ENCODE measurements around the gene HK2.
"Not testable (repeated sequence)": the region's sequence is repeated elsewhere in the genome, so short reads cannot be mapped to it uniquely, and the experiment has no call there.

The HK2 gene

DNA sequence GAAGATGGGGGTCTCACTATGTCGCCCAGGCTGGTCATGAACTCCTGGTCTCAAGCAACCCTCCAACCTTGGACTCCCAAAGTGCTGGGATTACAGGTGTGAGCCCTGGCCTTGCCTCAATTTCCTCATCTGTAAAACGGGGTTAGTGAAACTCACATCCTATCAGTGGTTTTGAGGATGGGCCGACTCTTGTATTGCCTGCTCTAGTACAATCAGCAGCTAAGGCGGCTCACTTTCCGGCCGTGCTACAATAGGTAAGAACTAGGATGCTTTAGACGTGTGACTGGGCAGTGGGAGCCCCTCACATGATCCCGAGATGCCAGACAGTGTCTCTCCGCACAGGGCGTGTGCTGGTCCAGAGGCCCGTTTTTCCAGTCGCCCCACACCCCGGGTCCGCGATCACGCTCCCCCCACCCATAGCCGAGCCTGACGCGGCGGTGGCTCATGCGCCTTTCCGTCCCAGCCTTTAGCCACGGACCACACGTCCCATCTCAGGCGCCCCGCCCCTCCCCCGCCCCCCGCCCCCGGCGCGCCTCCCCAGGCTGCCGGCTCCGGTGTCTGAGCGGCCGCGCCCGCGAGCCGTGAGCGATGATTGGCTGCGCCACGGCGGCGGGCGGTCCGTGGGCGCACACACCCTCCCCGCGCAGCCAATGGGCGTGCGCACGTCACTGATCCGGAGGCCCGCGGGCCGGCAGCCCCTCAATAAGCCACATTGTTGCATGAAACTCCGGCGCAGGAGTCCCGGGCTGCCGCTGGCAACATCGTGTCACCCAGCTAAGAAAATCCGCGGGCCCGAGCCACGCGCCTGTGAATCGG, at the start of gene HK2:
TSS of gene HK2 (plus strand) at position 710 of the 816 bp plus-strand sequence. CDS start 454 bp downstream, outside the sequence.
- DNase-seq: peak; percentile 85

DNA sequence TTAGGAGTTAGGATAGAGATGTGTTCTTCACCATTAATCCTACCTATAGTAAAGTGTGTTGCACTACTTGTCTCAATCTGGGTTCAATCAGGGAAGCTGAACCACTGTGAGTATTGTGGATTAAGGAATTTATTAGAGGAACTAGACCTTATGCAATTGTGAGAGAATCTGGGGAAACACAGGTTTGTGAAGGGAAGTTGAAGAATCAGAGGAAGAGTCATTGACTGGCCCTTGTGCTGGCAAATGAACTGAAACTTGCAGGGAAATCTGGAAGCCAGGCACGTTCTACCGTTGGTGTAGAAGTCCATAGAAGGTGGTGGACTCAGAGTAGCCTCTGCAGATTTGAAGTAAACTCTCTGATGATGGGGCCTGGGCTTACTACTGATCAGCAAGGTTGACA, 44.7 kb upstream of the HK2 start:
- no peak for DNase-seq

DNA sequence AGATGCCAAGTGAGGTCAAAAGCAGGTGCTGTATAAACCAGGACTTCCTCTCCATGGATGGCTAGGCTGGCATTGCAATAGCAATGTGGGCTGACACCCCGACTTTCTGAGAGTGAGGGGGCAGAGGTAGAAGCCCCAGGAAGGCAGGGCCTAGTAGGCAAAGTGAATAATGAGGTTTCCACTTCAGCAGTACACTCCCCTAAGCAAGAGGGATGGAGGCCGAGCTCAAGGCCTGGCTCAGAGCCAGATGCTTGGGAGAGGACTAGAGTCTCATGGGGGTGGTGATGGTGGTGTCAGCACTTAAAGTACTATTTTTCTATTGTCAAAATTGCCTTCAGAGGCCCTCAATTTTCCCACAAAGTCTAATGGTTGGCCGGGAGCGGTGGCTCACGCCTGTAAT, 41.6 kb upstream of the HK2 start:
- no peak for DNase-seq

DNA sequence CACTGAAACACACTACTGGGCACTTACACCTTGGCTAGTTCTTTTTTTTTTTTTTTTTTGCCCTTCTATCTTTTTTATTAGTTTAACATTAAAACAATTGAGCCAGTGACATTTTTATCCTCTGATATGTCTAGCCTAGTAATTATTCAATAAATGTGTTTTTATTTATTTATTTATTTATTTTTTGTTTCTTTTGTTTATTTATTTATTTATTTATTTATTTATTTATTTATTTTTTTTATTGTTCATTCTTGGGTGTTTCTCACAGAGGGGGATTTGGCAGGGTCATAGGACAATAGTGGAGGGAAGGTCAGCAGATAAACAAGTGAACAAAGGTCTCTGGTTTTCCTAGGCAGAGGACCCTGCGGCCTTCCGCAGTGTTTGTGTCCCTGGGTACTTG, 39.0 kb upstream of the HK2 start:
- DNase-seq: not testable (repeated sequence)

DNA sequence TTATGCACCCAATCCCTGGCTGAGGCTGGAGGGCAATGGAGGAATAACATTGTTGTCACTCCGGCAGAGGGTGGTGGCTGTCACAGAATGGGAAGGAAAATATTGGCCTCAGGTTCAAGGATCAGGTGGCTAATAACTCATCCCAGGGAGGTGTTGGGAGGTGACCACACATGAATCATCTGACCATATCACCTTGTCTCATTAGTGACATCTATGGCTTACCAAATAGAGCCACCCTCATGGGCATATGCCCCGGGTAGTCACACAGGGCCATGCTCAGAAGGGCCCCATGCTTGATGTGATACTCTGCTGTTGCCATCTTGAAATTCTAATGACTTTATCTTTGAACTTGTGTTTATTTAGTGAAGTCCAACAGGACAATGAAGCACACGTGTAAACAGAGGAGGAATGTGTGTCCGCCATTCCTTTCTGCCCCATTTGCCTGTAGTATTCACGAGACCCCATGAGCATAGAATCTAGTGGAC, 27.5 kb upstream of the HK2 start:
- no peak for DNase-seq

DNA sequence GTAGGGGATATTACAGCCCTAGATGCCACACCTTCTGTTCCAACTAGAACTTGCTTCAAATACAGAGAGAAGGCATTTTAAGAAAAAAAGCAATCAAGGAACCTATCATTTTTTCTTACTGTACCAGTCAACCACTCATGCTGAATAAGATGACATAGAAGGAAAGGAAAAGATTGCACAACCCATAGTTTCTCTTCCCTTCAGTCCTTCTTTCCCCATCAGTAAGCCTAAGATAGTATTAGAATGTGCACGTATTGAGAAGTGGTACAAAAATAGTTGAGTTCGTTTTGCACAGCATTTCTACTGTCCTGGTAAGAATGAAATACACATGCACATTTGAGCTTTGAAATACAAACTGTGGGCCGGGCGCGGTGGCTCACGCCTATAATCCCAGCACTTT, 27.0 kb upstream of the HK2 start:
- no peak for DNase-seq

DNA sequence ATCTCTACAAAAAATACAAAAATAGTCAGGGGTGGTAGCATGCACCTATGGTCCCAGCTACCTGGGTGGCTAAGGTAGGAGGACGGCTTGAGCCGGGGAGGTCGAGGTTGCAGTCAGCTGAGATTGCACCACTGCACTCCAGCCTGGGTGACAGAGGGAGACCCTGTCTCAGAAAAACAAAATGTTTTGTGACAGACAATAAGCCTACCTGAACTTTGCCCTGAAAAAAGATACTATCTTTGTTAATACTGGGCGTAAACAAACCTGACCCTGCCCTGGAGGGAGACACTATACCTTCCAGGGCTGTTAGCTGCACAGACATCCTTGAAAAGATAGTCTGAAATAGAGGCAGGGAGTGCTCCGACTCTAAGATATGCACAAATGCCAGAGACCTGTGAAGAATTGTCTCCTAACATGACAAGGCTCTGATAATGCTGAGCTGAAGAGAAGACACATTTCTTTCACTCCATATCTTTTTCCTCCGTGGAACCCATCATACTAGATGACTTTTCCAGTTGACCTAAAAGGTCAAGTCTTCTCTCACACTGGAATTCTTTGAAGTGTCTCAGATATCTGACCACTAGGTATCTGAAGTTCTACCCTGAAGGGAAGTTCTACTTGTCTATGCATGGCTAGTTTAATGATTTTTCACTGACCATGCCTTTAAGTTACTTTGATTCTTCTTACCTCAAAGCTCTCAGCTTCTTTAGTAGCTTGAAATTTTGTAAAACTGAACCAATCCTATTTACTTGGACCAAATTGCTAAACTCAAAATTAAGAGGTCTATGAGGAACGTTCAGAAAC, 20.9 kb upstream of the HK2 start:
- no peak for DNase-seq

DNA sequence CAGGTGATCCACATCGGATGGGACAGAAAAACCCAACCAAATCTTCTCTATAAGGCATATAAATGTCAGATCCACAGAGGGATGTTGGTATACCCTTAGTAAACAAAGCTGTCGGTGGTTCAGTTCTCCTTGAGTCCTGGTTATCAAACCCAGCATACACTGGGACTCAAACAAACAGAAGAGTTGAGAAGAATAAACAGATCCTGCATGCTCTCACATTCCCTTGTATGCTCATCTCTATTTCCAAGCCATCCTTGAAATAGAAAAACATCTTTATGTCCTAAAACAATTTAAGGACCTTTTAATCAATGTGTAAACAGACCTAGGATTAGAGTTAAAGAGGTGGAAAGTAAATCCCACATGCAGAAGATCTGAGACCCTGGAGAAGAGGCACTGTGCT, 19.8 kb upstream of the HK2 start:
- DNase-seq: no peak

DNA sequence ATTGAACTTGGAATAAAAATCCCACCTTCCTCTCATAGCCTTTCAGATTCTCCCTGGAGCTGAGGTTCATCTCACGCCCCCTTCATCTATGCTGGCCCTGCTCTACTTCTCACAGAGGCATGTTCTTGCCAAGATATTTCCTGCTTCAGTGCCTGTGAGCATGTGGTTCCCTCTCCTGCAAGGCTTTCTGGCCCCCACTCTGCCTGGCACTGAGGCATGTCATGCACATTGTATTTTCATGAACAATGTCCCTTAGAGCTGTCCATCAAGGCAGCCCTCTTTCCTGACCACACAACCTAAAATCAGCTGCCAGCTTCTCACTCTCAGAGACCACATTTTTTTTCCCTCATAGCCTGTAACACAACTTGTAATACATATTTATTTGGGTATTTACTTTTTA, 18.0 kb upstream of the HK2 start:
- DNase-seq: no peak

DNA sequence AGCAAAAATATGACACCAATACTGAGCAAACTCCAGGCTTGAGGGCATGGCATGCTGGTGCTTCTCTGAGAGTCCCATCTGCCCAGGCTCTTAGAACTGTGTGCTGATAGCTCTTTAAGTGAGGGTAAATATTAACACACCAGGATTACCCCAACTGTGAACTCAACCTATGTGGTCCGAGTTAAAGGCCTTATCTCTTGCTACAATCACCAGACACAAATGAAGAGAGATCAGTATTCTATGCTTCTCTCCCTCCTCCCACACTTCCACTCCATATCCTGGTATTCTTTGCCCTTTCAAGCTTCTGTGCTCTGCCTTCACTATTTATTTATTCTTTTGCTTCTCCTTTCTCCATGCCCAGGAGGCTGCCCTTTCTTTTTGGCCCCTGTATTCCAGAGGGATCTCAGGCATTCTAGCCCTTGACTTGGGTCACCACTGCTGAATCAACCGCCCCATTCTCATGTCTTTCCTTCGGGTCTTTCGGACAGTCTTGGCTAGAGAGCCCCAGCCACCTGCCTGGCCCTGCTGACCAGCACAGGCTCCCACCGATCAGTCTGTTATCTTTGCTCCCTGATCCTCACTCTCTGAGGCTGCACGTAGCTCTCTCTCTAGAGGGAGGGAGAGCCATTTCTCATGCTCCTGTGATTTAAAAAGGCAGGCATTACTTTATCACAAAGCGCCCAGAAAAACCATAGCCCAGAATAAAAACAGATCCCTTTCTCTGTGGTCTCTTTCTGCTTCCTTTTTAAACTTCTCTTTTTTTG, 17.2 kb upstream of the HK2 start:
- no peak for DNase-seq

DNA sequence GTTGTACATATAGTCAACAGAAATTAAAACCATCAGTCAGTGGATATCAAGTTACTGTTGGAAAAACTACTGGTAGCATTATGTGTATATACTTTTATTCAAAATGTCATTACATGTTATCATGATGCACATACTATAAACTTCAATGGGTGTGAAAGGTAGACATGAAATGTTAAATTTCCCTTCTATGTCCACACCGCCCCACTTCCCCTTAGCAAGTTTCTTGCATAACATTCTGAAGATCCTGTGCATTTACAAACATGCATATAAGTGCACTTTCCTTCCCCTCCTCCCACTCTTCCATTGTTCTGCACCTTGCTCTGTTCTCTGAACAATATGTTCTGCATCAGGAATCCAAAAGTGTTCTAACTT, 16.6 kb upstream of the HK2 start:
- no peak for DNase-seq

DNA sequence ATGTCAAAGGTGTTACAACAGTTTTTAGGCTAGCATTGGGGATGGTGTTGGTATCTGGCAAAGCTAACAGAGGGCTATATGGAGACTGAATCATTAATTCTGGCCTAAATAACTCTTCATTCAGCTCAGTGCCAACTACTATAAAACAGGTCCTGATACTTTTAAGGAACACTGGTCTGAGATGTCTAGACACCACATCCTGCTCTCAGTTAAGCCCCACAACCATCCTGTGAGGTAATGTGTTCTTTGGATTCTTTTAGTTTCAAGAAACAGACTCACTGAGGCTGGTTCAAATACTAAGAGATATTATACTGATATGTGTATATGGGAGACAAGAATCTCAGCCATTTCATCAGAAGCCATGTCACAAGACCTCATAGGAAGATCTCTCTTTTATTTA, 14.2 kb upstream of the HK2 start:
- DNase-seq: no peak

DNA sequence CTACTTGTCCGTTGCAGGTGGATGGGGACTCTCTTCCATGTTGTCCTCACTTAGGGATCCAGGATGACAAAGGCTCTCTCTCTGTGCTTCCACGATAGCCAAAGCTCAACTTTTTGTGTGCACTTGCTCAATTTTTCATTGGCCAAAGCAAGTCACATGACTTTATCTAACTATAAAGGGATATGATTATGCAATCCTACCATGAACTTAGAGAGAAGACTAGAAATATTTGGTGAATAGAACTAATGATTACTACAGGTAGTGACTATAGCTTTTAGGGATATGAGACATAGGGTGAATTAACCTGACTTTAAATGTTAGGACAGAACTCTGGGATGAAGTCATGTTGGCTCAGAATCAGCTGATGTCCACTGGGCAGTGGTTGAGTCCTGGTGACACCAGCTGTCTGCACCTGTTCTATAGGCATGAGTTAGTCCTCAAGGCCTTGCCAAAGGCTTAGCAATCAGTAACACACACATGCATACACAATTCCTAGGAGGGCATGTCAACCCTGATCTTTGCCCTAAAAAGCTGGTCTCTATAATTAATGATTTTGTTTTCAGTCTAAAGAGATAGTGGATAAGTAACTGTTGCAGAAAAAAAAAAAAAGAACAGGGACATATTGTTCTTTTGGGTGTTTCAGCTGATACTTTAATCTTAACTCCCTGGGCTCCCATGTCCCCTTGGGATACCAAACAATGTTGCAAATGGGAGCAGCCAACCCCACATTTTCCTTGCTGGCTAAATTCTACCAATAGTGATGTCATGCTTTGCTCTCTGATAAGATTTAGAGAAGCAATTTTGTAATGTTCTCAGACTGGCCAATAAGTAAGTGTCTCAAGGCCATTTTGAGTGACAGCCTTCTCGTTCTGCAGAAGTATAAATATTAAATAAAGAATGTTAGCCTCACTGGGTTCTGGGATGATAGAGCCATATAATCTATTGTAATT, 12.5 kb upstream of the HK2 start:
- DNase-seq: no peak

DNA sequence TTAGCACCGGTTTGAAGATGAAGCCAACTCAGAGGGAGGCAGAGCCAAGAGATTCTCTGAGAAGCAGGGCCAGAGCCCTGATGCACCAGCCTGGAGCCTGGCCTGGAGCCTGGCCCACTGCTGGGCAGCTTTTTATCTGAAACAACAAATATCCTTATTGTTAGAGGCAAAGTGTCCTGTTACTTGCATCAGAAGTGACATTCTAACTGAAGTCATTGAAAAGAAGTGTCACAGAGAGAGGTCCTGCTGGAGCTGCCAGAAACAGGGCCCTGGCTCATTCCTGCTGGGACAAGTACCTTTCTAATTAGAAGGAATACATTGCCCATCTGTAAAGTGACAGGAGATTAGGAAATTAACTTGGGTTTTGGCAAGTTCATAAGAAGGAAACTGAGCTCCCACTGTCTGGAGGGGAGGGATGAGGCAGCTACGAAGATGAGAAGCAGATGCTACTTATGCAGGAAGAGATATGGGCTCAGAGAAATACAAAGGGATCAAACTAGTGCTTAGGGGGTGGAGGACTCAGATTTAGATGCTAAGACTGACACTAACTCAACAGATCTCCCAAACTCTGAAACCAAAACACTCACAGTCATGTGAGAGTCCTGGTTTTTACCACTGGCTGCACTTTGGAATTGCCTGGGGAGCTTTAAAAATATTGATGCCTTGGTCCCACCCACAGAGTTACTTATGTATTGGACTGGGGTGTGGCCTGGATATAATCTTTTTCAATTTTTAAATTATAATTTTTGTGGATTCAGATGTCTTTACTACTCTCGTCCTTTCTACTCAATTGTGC, 11.0 kb upstream of the HK2 start:
- no peak for DNase-seq

DNA sequence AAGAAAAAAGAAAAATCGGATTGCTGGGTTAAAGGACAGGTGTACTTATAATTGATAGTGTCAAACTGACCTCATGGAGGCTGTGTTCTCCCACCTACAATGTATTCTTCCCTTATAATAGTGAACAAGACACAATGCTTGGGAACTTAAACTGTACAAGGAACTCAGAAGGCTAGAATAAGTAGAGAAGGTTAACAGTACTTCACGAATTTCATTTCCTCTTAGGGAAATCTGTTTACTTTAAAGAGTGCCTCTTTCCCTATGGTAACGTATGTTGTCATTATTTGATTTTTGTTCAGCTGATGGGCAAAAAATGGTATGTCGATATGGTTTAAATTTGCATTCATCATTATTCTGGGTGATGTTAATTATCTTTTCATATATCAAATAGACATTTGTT, 9.2 kb upstream of the HK2 start:
- DNase-seq: no peak

DNA sequence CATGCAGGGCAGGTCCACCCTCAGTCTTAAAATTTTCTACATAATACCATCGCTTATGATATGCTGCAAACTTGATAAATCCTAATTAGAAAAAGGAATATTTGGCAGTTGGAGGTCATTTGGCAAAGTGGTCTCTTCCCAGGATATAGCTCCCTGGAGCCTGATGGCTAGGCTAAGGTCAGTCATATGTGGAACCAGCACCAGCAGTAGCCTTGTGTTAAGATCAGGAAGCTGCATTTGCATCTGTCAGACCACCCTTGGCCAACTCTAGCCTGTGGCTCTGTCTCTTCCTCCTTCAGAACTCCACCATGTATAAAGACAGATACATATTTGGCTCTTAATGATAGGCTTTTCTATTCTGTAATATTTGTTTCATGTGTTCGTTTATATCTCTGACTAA, 5.4 kb upstream of the HK2 start:
- DNase-seq: no peak

DNA sequence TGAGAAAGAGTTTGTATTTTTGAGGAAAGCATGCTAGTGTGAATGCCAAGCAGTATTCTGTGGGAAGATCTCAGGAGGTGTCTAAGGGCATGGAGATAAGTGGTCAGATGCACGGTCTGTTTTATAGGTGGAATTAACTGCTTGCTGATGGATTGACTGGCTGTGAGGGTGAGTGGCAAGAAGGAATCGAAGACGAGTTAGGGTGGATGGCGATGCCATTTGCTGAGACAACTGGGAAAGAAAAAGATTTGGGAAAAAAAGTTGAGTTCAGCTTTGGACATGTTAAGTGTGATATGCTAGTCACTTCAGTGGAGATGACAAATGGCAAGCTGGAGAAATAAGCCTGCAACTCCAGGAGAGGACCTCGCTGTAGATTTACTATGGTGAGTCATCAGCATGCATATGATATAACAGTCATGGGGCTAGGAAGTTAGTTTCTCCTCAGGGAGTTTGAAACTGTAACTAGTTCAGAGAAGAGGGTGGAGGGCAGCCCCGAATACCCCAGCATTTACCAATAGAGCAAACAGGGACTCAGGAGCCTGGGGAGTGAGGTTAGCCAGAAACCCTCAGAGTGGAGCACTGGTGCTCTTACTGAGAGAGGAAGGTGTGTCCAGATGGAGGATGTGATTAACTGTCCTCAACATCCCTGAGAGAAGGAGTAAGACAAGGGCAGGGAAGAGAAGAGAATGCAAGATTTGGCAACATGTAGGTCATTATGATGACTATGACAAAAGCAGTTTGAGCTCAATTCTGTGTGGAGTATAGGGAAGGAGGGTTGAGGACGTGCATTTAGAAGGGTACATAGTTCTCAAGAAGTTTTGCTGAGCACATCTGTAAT, 2.0 kb upstream of the HK2 start:
- no peak for DNase-seq

DNA sequence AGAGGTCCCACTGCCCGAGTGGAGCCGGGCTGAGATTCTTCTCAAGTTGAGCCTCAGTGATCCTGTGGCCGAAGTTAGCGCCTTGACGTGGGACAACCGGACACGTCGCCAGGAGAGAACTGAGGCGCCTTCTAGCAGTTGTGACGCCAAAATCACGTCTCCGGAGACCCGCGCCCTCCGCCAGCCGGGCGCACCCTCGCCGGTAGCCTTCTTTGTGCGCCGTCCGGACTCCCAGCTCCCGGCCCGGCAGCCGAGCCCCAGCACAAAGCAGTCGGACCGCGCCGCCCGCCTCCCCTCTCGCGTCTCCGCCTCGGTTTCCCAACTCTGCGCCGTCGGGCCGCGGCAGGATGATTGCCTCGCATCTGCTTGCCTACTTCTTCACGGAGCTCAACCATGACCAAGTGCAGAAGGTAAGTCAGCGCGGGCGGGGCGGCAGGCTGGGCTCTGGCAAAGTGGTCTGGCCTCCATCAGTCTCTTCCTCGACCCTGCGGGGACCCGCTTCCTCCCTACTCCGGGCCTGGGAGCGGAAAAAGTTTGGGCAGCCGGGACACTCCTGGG, 386 bp downstream of the HK2 start:
- not testable (repeated sequence) for DNase-seq

DNA sequence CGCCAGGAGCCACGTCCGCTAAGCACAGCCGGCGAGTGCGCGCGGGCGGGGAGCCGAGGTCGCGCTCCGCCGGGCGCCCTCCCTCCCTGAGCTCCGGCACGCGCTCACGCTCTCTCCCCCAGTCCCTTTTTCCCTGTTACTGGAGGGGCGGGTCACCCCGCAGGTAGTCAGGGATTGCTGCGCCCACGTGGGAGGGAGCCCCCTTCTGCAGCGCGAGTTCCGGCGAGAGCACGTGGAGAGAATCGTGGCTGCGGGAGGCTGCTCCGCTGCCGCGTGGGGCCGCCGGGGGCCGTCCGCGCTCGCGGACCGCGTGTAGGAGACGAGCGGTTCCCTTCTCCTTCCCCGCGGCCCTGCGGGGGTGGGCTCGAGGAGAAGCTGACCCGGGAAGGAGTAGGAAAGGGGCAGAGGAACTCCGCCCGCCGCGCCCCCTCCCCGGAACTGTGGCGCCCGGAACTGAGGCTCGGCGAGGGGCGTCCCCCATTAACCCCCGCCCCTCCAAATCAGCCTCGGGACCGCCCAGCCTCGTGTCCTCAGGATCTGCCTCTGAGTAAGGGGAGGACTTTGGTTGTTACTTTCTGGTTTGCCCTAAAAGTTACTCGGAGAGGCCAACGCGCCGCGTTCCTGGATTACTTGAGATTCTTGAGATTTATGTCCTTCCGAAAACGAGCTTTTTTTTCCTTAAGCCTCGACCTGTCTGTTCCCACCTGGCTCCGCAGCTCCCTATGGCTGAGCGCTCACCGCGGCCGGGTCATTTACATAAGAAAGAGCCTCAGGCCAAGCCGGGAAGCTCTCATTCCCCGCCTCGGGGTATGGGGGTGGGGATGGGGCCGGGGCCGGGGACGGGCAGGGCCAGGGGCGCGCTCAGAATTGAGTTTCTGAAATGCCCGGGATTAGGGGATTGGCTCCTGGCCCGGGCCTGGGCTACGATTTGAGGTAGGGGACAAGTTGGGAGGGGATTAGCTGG, 1.1 kb downstream of the HK2 start:
- peak; percentile 59 for DNase-seq

All from CD4-positive, alpha-beta T cell treated with Interleukin-10 for 1 hour (primary cell).